Measurements from ENCODE around the gene SORBS1. TPM values are rescaled to one million over a fixed set of nuclear protein-coding genes. Genes with fewer than 3 reads are reported as not detected.
A peak's percentile ranks its signal among the peaks of the same experiment; 100 is the strongest.

SORBS1 gene
- total RNA-seq, 2 donors from 2014 or later = 1.2 to 2.8 TPM

- ATAC-seq = no peak
- no peaks in the 10 kb centered on the region for H3K9me3 Mint-ChIP-seq
- no peak overlapping the region for H3K27ac Mint-ChIP-seq
Measured at GRCh38 chr10:95513008-95513589, 48.1 kb downstream of the SORBS1 start.

GRCh38 chr10:95511314-95511713 lies 49.9 kb downstream of the SORBS1 start:
- H3K27ac Mint-ChIP-seq = no peak overlapping the region
- DNase-seq (ENCODE audit: low spot score in 2 of 2) = no peak
- no peaks in the 10 kb centered on the region for H3K36me3 Mint-ChIP-seq
- ATAC-seq = no peak
- no peaks in the 10 kb centered on the region for H3K9me3 Mint-ChIP-seq

More at GRCh38 chr10:95513008-95513589, 48.1 kb downstream of the SORBS1 start:
- no peak for DNase-seq (ENCODE audit: low spot score in 2 of 2)
- no peaks in the 10 kb centered on the region for H3K36me3 Mint-ChIP-seq

- no peak overlapping the region for H3K27ac Mint-ChIP-seq
- H3K36me3 Mint-ChIP-seq = no peaks in the 10 kb centered on the region
- ATAC-seq = no peak
- no peak for DNase-seq (ENCODE audit: low spot score in 2 of 2)
- no peaks in the 10 kb centered on the region for H3K9me3 Mint-ChIP-seq
Measured at GRCh38 chr10:95509251-95509650, 51.9 kb downstream of the SORBS1 start.

GRCh38 chr10:95508730-95509129 lies 52.4 kb downstream of the SORBS1 start:
- DNase-seq (ENCODE audit: low spot score in 2 of 2) (no peak), ATAC-seq (no peak)
- H3K9me3 Mint-ChIP-seq = no peaks in the 10 kb centered on the region
- no peak overlapping the region for H3K27ac Mint-ChIP-seq
- H3K36me3 Mint-ChIP-seq = no peaks in the 10 kb centered on the region

- H3K27ac Mint-ChIP-seq = no peak overlapping the region
- DNase-seq (ENCODE audit: low spot score in 2 of 2) = no peak
- no peaks in the 10 kb centered on the region for H3K9me3 Mint-ChIP-seq
- ATAC-seq = no peak
- H3K36me3 Mint-ChIP-seq = no peaks in the 10 kb centered on the region
Measured at GRCh38 chr10:95506056-95506737, 55.0 kb downstream of the SORBS1 start.

- Mint-ChIP-seq H3K9me3 (no peaks in the 10 kb centered on the region), H3K27ac (no peak overlapping the region), H3K36me3 (no peaks in the 10 kb centered on the region)
- ATAC-seq (no peak), DNase-seq (ENCODE audit: low spot score in 2 of 2) (no peak)
Measured at GRCh38 chr10:95505641-95506040, 55.5 kb downstream of the SORBS1 start.

- Mint-ChIP-seq H3K9me3 (no peaks in the 10 kb centered on the region), H3K27ac (no peak overlapping the region), H3K36me3 (no peaks in the 10 kb centered on the region)
- no peak for DNase-seq (ENCODE audit: low spot score in 2 of 2)
- no peak for ATAC-seq
Measured at GRCh38 chr10:95505084-95505610, 56.0 kb downstream of the SORBS1 start.

GRCh38 chr10:95504246-95504691 lies 56.9 kb downstream of the SORBS1 start:
- no peak for DNase-seq (ENCODE audit: low spot score in 2 of 2)
- H3K9me3 Mint-ChIP-seq = no peaks in the 10 kb centered on the region
- no peak overlapping the region for H3K27ac Mint-ChIP-seq
- ATAC-seq = no peak
- no peaks in the 10 kb centered on the region for H3K36me3 Mint-ChIP-seq

- H3K27ac Mint-ChIP-seq = no peak overlapping the region
- ATAC-seq (no peak), DNase-seq (ENCODE audit: low spot score in 2 of 2) (no peak)
- no peaks in the 10 kb centered on the region for H3K36me3 Mint-ChIP-seq
- H3K9me3 Mint-ChIP-seq = no peaks in the 10 kb centered on the region
Measured at GRCh38 chr10:95503526-95503925, 57.6 kb downstream of the SORBS1 start.

GRCh38 chr10:95503001-95503400 lies 58.2 kb downstream of the SORBS1 start:
- H3K36me3 Mint-ChIP-seq = no peaks in the 10 kb centered on the region
- H3K27ac Mint-ChIP-seq = no peak overlapping the region
- ATAC-seq = no peak
- DNase-seq (ENCODE audit: low spot score in 2 of 2) = no peak
- no peaks in the 10 kb centered on the region for H3K9me3 Mint-ChIP-seq

GRCh38 chr10:95502377-95502776 lies 58.8 kb downstream of the SORBS1 start:
- Mint-ChIP-seq H3K27ac (no peak overlapping the region), H3K9me3 (no peaks in the 10 kb centered on the region), H3K36me3 (no peaks in the 10 kb centered on the region)
- no peak for ATAC-seq
- no peak for DNase-seq (ENCODE audit: low spot score in 2 of 2)

- Mint-ChIP-seq H3K27ac (no peak overlapping the region), H3K36me3 (no peaks in the 10 kb centered on the region), H3K9me3 (no peaks in the 10 kb centered on the region)
- no peak for DNase-seq (ENCODE audit: low spot score in 2 of 2)
- ATAC-seq = peak in 1 of 2 donors; percentile 9
Measured at GRCh38 chr10:95501203-95502094, 59.7 kb downstream of the SORBS1 start.

- no peaks in the 10 kb centered on the region for H3K9me3 Mint-ChIP-seq
- ATAC-seq = peak; percentile 44 to 98
- no peaks in the 10 kb centered on the region for H3K36me3 Mint-ChIP-seq
- no peak overlapping the region for H3K27ac Mint-ChIP-seq
- DNase-seq (ENCODE audit: low spot score in 2 of 2) = peak in 1 of 2 donors; percentile 7
Measured at GRCh38 chr10:95500649-95501048, 60.5 kb downstream of the SORBS1 start.

- no peak for DNase-seq (ENCODE audit: low spot score in 2 of 2)
- Mint-ChIP-seq H3K9me3 (no peaks in the 10 kb centered on the region), H3K27ac (no peak overlapping the region), H3K36me3 (no peaks in the 10 kb centered on the region)
- ATAC-seq = no peak
Measured at GRCh38 chr10:95500097-95500496, 61.1 kb downstream of the SORBS1 start.

- no peaks in the 10 kb centered on the region for H3K9me3 Mint-ChIP-seq
- no peak for DNase-seq (ENCODE audit: low spot score in 2 of 2)
- no peaks in the 10 kb centered on the region for H3K36me3 Mint-ChIP-seq
- no peak for ATAC-seq
- no peak overlapping the region for H3K27ac Mint-ChIP-seq
Measured at GRCh38 chr10:95499482-95499989, 61.6 kb downstream of the SORBS1 start.

GRCh38 chr10:95496951-95497350 lies 64.2 kb downstream of the SORBS1 start:
- Mint-ChIP-seq H3K27ac (peak overlapping the region in 1 of 2 donors; percentile 69), H3K36me3 (no peaks in the 10 kb centered on the region), H3K9me3 (no peaks in the 10 kb centered on the region)
- no peak for ATAC-seq
- DNase-seq (ENCODE audit: low spot score in 2 of 2) = no peak
